Central memory CD4-positive, alpha-beta T cell (primary cell): Measurements from ENCODE around the gene ALOX12.

Experiments
- DNase-seq: peaks from one replicate; pipeline ENCODE4 v3.0.0; 2022

ALOX12 gene

DNA sequence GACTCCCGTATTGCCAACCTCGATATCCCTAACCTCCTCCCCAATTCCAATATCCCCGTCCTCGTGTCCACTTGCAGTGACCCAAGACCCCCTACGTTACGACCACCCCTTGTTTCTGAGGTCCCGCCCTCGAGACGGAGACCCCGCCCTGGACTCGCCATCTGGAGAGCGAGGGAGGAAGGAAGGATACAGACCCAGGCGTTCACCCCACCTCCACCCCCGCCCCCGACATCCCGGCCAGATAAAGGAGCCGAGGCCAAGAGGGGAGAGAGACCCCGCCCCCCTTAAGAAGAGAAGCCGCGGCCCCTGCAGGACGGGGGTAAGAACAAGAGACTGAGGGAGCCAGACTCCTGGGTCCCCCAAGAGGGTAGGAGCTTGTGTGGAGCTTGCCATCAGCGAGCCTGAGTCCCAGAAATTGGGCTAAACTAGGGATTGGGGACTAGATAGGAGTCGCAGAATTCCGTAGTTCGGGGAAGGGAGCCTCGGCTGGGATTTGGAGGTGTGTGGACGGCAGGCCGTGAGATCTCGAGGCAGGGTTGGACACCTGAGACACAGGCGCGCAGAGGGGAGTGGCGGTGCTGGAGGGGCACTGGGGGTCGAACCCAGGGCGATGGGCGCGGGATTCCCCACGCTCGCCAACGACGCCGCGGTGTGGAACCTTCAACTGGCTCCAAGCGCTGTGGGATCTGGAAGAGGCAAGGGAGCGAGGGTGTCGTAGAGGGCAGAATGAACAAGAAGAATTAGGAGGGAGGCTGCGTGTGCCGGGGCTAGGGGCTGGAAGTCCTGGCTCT, 27.1 kb downstream of the ALOX12 start, which contains the start of gene BCL6B:
TSS of gene BCL6B (plus strand) at position 270 of the 791 bp plus-strand sequence. CDS start 622 bp downstream, outside the sequence.
- no peak for DNase-seq

DNA sequence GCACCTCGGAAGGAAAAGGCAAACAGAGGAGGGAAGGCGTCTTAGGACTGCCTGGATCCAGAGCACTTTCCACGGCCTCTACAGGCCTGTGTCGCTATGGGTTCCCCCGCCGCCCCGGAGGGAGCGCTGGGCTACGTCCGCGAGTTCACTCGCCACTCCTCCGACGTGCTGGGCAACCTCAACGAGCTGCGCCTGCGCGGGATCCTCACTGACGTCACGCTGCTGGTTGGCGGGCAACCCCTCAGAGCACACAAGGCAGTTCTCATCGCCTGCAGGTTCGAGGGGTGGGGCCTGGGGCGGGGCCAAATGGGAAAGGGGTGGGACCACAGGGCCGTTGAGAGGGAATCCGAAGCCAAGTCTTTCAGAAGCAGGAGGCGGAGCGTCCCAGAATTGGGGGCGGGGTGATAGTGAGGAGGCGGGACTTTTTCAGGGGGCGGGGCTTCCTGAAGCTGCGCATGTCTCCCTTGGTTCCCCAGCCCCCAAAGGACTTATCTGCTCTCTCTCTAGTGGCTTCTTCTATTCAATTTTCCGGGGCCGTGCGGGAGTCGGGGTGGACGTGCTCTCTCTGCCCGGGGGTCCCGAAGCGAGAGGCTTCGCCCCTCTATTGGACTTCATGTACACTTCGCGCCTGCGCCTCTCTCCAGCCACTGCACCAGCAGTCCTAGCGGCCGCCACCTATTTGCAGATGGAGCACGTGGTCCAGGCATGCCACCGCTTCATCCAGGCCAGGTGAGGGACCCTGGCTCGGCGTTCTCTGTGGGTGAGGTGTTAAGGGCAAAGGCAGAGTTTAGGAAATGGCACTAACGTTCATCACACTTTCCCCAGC, 27.9 kb downstream of the ALOX12 start:
- peak; percentile 91 for DNase-seq

DNA sequence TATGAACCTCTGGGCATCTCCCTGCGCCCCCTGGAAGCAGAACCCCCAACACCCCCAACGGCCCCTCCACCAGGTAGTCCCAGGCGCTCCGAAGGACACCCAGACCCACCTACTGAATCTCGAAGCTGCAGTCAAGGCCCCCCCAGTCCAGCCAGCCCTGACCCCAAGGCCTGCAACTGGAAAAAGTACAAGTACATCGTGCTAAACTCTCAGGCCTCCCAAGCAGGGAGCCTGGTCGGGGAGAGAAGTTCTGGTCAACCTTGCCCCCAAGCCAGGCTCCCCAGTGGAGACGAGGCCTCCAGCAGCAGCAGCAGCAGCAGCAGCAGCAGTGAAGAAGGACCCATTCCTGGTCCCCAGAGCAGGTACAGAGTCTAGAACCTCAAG, 28.5 kb downstream of the ALOX12 start:
- DNase-seq: no peak

DNA sequence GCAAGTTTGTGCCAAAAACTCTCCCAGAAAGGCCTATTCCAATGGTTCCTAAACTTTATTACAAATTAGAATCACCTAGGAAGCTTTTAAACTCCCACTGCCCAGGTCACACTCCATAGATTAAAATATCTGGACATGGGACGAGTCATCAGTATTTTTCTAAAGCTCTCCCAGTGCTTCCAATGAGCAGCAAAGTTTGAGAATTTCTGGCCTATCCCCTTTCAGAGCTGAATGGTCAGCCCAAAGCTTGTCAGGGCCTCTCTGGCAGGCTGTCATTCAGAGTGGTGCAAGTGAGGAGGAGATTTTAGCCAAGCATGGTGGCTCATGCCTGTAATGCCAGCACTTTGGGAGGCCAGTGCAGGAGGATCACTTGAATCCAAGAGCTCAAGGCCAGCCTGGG, 29.4 kb downstream of the ALOX12 start:
- no peak for DNase-seq

DNA sequence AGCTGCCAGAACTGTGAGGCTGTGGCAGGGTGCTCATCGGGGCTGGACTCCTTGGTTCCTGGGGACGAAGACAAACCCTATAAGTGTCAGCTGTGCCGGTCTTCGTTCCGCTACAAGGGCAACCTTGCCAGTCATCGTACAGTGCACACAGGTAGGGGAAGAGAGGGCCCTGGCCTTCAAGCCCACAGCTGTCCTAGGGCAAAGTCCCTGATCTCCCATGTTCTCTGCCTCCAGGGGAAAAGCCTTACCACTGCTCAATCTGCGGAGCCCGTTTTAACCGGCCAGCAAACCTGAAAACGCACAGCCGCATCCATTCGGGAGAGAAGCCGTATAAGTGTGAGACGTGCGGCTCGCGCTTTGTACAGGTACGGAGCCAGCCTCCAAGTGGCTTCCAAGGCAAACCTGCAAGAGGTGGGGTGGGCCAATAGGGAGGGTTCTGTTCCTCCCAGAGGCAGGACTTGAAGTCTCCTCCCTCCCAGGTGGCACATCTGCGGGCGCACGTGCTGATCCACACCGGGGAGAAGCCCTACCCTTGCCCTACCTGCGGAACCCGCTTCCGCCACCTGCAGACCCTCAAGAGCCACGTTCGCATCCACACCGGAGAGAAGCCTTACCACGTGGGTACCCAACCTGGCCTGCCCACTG, 30.7 kb downstream of the ALOX12 start:
- DNase-seq: no peak

DNA sequence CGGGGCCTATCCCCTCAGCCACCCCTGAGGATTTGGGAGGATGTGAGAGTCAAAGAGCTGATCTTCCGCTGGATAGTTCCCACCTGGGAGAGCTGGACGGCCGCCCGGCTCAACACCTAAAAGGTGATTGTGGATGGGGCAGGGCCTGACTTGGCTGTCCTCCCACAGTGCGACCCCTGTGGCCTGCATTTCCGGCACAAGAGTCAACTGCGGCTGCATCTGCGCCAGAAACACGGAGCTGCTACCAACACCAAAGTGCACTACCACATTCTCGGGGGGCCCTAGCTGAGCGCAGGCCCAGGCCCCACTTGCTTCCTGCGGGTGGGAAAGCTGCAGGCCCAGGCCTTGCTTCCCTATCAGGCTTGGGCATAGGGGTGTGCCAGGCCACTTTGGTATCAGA, 31.5 kb downstream of the ALOX12 start:
- no peak for DNase-seq

DNA sequence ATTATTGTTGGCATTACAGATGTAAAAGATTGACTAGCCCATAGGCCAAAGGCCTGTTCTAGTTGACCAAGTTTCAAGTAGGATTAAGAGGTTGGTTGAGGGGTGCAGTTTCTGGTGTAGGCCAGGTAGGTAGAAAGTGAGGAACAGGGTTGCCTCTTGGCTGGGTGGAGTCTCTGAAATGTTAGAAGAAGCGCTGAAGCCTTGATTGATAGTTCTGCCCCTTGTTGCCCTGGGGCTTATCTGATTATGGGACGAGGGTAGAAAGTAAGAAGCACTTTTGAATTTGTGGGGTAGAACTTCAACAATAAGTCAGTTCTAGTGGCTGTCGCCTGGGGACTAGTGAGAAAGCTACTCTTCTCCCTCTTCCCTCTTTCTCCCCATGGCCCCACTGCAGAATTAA, 33.2 kb downstream of the ALOX12 start:
- no peak for DNase-seq

DNA sequence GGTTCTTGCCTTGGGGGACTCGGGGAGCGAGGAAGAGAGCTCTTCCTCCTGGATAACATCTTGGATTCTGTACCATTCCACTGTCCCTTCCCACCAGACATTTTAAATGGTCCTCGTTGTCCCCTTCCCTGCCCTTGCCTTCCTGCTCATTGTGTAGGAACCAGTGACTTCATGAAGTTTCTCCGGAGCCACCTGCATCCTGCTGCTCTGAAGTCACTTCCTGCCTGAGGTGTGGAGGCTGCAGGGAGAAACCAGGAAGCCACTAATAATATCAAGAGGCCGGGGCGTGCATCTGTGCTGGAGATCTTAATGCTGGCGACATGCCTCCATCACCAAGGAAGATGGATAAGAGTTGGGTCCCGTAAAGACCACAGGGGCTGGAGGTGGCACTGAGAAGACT, 33.8 kb downstream of the ALOX12 start:
- peak; percentile 43 for DNase-seq

DNA sequence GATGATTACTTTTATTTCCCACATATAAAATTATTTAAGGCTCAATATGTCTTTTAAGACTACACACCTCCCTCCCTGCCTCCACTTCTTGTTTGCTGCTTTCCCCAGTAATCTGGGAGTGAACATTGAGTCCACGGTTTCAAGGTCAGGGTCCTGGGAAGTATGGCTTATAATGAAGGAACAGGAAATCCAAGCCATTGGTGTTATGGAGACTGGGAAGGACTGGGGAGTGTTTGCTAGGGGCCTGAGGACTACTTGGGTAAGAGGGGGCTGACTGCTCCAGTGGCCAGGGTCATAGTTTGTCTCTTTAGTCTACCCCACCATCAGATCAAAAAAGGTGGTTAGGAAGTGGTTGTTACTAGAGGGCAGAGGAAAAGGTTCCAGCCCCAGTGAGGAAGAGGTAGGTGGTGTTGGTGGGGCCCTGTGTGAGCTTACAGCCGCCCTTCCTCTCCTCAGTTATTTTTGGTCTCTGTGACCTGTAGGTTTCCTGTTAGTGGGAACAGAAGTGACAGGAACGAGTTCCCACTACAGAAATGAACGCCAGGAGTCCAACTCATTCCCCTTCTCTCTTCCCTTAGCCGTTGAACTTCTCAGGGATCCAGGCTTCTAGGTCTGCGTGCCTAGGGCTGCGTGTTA, 39.2 kb downstream of the ALOX12 start:
- peak; percentile 59 for DNase-seq

DNA sequence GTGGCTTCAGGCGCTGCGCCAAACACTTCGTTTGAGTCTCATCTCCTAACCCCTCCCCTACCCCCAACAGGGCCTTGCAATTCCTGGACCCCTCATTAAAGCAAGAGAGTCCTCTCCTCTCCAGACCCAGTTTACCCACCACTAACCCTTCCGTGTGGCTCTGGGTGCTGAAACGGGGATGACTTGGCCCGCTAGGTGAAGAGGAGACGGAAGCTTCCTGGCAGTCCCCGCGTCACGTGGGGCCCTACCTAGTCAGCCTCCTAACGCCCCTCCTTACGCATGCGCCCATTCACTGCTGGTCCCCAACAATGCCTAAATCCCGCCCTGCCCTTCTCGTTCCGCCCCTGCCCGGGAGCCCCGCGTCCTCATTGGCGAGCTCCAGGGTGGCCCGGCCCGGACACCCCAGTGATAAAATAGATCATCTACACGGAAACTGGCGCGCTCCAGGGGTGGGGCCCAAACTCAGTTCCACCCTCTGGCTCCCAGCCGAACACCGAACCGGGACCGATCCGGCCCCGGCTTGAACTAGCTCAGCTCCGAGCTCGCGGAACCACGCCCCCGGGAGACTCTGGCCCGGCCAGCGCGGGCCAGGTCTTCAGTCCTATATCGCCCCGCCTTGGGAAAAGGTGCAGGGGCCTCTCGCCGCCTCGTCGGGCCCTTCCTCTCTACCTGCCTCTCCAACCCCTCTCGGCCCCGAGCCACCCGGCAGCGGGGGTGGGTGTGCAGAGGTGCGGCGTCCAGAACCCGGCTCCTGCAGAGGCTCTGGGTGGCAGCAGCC, 39.9 kb downstream of the ALOX12 start, which contains the start of gene SLC16A13:
TSS of gene SLC16A13 (plus strand) at position 425 of the 778 bp plus-strand sequence. CDS start 368 bp downstream, outside the sequence.
- DNase-seq: peak; percentile 99

DNA sequence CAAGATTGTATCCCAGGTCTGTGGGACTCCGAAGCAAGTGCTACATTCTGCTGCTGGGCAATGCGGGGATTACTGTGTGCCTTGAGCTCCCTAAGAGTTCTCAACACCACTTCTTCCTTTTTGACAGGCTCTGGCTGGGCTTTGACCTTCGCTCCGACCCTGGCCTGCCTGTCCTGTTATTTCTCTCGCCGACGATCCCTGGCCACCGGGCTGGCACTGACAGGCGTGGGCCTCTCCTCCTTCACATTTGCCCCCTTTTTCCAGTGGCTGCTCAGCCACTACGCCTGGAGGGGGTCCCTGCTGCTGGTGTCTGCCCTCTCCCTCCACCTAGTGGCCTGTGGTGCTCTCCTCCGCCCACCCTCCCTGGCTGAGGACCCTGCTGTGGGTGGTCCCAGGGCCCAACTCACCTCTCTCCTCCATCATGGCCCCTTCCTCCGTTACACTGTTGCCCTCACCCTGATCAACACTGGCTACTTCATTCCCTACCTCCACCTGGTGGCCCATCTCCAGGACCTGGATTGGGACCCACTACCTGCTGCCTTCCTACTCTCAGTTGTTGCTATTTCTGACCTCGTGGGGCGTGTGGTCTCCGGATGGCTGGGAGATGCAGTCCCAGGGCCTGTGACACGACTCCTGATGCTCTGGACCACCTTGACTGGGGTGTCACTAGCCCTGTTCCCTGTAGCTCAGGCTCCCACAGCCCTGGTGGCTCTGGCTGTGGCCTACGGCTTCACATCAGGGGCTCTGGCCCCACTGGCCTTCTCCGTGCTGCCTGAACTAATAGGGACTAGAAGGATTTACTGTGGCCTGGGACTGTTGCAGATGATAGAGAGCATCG, 42.4 kb downstream of the ALOX12 start:
- no peak for DNase-seq

DNA sequence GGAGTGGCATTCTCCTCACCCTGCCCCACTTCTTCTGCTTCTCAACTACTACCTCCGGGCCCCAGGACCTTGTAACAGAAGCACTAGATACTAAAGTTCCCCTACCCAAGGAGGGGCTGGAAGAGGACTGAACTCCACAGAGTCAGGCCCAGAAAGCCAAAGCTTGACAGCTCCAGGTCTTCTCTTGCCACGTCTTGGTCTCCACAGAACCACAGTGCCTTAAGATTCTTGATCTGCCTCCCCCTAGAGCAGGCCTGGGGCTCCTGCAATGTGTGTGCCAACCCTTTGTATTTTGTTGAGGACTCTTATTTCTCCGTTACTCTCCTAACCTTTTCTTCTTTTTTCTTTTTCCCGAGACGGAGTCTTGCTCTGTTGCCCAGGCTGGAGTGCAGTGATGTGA, 44.0 kb downstream of the ALOX12 start:
- no peak for DNase-seq

DNA sequence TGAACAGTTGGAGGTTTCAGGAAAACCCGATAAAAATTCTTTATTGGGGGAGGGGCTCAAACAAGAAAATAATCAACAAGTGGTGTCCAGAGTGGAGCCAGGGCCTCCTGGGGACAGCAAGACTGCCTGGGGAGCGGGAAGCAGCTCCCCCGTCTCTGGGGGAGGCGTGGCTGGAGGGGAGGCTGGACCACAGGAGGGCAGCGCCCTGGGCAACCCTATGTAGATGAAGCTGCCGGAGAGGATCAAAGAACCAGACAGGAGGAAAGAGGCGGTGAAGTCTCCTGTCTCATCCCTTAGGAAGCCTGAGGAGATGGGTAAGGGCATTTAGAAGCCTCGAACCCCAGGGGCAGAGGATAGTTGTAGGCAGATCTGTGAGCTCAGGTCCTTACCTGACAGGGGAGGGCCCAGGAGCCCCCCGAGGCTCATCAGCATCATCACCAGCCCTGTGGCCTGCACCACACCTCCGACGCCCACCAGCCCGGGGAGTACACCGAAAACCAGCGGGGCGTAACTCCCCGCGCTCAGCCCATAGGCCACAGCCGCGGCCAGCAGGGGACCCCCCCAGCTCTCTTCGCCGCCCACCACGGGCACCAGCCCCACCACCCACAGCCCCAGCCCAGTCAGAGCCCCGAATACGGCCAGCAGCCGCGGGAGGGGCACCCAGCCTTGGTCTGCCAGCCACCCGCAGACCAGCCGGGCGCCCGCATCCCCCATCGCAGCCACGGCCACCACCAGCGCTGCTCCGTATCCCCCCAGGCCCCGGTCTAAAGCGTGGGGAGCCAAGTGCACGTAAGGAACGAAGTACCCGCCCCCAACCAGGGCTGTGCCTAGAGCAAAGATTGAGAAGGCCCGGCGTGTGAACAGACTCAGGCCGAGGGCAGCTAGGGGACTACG, 46.0 kb downstream of the ALOX12 start:
- DNase-seq: no peak

DNA sequence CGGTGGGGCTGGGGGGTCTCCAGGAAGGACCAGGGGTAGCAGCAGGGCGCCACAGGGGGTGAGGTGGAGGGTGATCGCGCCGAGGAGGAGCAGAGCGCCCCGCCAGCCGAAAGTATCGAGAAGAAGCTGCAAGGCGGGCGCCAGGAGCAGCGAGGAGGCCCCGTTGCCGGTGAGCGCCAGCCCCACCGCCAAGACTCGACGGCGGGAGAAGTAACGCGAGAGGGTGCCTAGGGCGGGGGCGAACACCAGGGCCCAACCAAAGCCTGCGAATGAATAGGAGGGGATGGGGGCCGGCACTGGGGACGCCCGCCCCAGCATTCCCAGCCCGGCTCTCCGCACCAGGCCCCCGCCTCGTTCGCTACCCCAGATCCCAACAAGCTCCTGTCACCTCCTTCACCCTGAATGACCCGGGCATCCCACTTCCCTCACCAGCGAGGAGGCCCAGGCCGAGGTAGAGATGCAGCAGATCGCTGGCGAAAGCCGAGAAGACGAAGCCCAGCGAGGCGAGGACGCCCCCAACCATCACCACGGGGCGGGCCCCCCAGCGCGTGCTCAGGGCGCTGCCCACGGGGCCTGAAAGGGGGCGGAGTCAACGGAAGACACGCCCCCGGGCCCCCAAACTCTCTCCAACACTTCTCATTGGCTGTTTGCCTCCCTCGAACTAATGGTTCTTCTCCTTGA, 46.8 kb downstream of the ALOX12 start:
- peak; percentile 36 for DNase-seq

DNA sequence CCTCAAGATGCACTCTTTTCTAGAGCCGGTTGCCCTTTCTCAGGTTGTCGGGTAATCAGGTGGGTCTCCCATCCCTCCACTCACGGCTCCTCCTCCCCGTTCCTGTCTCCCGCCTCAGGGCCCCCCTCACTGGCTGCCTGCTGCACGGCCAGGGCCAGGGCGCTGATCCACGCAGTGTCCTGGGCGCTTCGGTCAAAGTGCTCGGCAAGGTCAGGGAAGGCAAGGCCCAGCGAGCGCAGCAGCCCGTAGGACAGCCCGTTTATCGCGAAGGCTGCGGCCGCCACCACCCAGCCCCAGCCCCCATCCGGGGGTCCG, 47.3 kb downstream of the ALOX12 start:
- DNase-seq: no peak

DNA sequence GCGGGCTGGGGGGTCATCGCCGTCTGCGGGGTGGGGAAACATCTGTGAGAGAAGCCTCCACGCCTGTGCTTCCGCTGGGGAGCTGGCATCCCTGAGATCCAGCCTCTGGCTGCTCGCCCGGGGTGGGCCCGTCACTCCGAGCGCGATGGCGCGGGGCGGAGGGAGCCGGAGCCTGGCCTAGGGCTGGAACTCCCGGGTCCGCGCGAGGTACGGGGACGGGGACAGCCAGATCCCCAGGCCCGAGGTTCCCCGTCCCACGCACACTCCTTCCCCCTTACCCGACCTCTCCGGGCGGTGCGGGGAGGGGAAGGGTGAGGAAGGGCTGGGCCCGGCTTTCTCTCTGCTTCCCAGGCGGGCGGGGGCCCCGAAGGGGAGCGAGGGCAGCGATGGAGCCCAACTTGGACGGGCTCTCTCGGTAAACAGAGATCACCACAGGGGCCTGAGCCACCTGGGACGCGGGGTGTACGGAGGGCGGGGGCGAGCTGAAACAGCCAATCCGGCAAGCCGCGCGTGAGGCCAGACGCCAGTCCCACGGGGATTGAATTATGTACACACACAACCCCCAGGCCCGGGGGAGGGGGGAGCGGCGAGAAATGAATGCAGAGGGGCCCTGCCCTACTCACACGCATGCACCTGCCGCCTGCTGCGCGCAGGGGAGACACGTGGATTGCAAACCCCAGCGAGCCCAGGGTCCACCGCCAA, 47.8 kb downstream of the ALOX12 start, which contains the start of gene SLC16A11:
TSS of gene SLC16A11 (minus strand) at position 596 of the 702 bp plus-strand sequence. CDS start at position 17, 579 bp downstream.
- DNase-seq: no peak

DNA sequence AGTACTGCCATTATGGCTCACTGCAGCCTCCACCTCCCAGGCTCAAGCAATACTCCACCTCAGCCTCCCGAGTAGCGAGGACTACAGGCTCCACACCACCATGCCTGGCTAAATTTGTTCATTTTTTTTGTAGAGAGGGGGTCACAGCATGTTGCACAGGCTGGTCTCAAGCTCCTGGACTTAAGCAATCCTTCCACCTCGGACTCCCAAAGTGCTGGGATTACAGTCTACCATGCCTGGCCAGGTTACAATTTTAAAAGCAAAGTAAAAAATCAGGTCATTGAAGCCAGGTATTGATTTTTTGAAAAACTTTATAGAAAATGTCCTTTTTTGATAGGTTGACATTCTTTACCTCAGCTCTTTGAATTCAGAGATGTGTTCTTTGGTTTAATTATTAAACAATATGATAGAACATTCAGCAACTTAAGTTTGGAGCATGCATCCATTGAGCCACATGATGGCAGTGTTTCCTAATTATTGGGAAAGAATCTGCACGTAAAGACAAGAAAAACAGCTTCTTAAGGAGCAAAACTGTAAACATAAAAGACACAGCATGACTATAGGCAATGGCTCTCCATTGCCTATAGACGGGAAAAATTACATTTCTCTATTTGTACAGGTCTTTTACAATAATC, 49.8 kb downstream of the ALOX12 start:
- peak; percentile 74 for DNase-seq

DNA sequence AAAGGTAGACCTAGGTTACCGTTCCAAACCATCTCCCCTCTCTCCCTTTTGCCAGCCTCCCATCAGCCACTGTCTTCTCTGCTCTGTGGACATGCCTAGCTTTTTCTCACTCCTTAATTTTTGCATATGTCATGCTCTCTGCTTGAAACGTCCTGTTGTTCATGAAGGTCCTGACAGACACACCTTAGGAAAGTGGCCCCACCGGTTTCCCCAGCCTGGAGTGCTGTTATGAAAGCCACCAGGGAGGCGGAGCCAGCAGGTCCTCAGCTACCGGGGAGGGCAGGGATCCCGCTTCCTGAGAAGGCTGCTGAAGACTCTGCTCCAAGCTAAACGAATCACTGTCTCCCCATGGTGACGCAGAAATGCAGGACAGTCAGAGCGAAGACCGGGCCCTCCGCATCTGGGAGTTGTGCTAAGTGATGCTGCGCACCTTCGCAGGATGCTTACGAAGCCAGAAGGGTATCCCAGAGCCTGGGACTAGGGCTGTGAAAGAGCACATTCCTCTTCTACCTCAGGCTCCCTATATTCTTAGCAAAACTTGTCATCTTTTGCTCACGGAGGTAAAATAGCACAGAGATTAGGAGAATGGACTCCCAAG, 50.4 kb downstream of the ALOX12 start:
- DNase-seq: peak; percentile 33
